ENCODE data around the gene TRIM58.

DNA sequence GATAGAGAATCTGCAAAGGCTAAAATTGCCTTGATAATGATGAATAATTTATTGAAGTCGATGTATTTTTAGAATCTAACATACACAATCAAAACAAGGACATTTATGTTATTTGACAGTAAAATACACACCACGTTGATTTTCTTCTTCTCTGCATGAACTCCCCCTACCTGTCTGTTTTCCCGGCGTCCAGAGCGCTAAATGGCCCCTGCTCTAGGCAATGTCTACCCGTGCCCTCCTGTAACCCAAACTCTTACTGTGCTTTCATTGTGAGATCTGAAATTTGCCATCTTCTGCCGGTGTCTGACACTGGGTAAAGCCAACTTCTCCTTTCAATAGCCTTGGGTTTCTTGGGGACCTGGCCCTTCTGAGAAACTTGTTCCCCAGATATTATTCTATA lies 8.6 kb upstream of the TRIM58 start:
- no peak for TF ChIP-seq TAF1 (IDR thresholded peaks at IDR 0.05; ENCODE audit: low read depth, low read length)
- TF ChIP-seq POLR2A (IDR thresholded peaks at IDR 0.05; ENCODE audit: low read depth, low read length) = no peak
- TF ChIP-seq SPI1 (IDR thresholded peaks at IDR 0.05; ENCODE audit: low read depth, low read length) = no peak

Measured in GM12891 (cell line).